Coronary artery (tissue), 2 donors: ENCODE measurements around the gene ANKRD13D.
A peak's percentile ranks its signal among the peaks of the same experiment; 100 is the strongest.

Source experiments
- DNase-seq: peaks from one replicate; pipeline ENCODE4 v3.0.0-alpha.2; 2017; ENCODE audit warnings: low spot score
- H3K27ac ChIP-seq, 2 donors: fragments of 200-600 bp; sonication (generic); one replicate each; pipeline ENCODE4 v1.5.1; 2016 to 2019
- H3K4me3 ChIP-seq: fragments of 200-600 bp; sonication (generic); 2 replicates; pipeline ENCODE4 v1.5.1; 2016; ENCODE audit warnings: mild to moderate bottlenecking, moderate library complexity
- CTCF ChIP-seq: fragments of 200-600 bp; sonication (generic); IDR thresholded peaks from one replicate; pipeline ENCODE4 v1.5.1; 2019; ENCODE audit warnings: antibody characterized with exemption

ANKRD13D gene

DNA sequence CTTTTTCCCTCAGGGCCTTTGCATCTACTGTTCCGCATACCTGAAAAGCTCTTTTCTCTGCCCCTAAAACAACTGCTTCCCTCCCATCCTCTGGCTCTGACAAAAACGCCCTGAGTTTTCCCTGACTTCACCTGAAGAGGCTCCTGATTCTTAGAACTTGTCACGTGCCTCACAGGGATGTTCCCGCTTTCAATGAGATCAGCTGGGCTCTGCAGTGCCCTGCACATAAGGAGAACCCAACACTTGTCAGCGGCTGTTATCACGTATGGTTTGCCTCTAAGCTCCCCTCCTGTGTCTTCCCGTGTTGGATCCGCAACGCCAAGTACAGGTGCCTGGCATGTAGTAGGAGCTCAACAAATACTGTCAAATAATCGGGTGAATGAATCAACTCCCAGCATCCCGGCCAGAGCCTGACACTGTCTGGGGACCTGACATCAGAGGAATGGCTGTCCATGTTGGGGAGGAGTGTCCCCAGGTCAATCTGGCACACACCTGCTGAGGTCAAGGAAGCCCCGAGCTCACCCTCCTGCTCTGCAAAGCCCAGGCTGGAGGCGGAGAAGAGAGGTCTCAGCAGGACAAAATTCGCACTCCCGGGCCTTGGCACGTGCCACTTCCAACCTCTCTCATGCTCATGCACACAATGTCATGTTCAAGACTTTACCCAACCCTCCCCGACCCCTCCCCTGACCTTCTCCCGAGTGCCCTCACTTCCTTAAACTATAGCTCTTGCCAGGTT, 27.0 kb upstream of the ANKRD13D start:
- no peak for TF ChIP-seq CTCF
- peak overlapping the region in 1 of 2 donors; percentile 79 for H3K27ac ChIP-seq
- DNase-seq: peak; percentile 73
- H3K4me3 ChIP-seq: peak overlapping the region; percentile 69

DNA sequence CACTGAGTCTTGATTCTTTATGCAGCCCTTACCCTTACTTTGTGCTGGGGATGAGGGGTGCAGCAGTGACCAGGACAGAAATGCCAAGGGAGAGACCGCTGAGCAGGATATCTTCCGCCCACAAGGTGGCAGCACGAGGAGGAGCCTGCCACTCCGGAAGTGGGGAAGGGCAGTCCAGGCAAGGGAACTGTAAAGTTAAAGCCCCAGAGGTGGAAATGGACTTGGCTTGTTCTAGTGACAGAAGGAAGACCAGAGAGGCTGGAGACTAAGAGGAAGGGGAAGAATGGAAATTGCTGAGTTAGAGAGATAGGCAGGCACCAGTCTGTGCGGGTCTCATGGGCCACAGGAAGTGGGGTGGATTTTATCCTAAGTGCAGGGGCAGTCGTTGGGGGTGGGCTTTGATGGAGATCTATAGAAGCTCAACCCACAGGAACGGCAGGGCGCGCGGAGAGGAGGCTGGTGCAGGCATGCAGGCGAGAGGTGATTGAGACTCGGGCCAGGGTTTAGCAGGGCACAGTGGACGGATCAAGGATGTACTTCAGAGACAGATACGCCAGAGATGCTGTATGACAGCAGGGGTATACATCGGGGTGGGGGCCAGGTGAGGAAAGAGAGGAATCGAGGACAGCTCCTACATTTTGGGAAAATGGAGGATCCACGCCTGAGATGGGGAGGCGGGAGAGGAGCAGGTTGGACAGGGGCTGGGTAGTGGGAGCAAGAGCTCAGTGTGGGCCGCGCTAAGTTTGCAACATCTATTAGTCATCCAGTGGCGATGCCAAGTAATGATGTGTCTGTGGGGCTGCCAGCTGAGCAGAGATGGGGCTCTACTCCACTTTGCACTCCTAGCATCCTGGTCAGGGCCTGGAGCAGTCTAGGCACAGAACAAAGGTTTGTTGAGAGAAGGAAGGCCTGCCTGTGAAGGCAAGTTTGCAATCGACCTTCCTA, 26.1 kb upstream of the ANKRD13D start:
- peak; percentile 63 for TF ChIP-seq CTCF
- Histone ChIP-seq H3K27ac (peak overlapping the region in 1 of 2 donors; percentile 79), H3K4me3 (peak overlapping the region; percentile 24)
- peak; percentile 86 for DNase-seq

GRCh38 chr11:67264260-67264659, 24.8 kb upstream of the ANKRD13D start:
- no peak overlapping the region for H3K4me3 ChIP-seq
- H3K27ac ChIP-seq: no peak overlapping the region
- no peak for DNase-seq
- no peak for TF ChIP-seq CTCF

GRCh38 chr11:67264877-67265632, 24.0 kb upstream of the ANKRD13D start:
- no peak for DNase-seq
- peak overlapping the region in 1 of 2 donors; percentile 91 for H3K27ac ChIP-seq
- H3K4me3 ChIP-seq: no peak overlapping the region
- TF ChIP-seq CTCF: no peak

GRCh38 chr11:67265633-67266448, 23.3 kb upstream of the ANKRD13D start:
- DNase-seq: peak; percentile 82
- TF ChIP-seq CTCF: peak; percentile 54
- Histone ChIP-seq H3K4me3 (peak overlapping the region; percentile 98), H3K27ac (peak overlapping the region; percentile 70 to 91)
